ENCODE measurements around the gene GMPR2. TPM values are rescaled to one million over a fixed set of nuclear protein-coding genes. Genes with fewer than 3 reads are reported as not detected.

The GMPR2 gene
- total and polyA plus RNA-seq, 2 of the 13 experiments (the other 11 are each of a cell fraction or from before 2014, with no cell fraction given), result 210 to 273 TPM

DNA sequence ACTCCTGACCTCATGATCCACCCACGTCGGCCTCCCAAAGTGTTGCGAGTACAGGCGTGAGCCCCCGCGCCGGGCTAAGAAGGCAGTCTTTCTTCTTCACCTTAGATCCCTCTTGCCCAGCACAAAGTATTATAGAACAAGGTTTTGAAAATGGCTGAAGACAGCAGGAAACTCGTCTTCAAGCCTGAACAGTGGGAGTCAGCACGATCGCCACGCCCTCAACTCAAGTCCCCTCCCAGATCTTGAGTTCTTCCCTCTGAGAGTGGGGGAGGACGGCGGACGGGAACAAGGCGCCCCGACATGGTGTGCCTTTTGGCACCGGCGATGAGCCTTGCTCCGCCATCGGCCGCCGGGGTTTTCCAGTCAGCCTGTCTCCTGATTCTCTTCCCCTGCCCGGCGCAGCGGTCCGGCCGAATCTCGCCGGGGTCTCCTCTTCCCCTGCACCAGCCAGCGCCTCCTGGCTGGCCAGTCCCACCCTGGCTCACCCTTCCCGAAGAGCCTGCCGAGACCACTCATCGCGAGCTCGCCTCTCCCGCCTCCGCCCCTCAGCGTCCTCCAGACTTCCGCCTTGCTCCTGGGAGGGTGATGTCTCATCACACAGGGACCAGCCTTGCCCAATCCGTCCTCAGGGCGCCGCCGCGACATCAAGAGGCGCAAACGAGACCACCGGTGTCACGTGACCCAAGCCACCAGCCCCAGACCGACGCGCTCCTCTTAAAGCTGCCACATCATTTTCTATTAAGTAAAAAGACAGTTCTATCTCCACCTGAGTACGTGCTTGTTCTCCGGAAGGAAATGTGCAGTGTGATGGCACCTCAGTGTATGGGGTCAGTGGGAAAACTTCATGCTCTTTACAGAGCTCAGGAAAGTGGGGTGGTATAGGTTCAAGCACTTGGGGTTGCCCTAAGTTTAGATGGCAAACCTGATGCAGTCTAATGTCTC is 19.5 kb upstream of the GMPR2 start, which contains the start of gene CHMP4A (continued):
- TF ChIP-seq, protein P1, sequence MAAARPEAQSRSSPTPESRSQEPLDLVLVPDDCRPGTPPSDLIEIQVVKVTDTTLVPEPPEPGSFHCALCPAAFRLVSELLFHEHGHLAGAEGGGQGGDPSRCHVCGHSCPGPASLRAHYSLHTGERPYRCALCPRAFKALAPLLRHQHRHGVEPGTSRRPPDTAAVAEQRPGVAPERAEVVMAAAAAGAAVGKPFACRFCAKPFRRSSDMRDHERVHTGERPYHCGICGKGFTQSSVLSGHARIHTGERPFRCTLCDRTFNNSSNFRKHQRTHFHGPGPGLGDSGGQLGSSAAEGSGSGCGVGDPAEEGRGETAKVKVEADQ (CRISPR knock-in tag; IDR thresholded peaks at IDR 0.05; ENCODE audit: borderline replicate concordance), result peak; percentile 98
- TF ChIP-seq MLXIP (CRISPR knock-in tag; IDR thresholded peaks at IDR 0.05; ENCODE audit: borderline replicate concordance) (no peak), ZNF850 (CRISPR knock-in tag; conservative IDR thresholded peaks at IDR 0.05) (no peak), ZNF691 (CRISPR knock-in tag; IDR thresholded peaks at IDR 0.05; ENCODE audit: borderline replicate concordance, low read depth) (peak; percentile 99), ZKSCAN5 (CRISPR knock-in tag; IDR thresholded peaks at IDR 0.05) (peak; percentile 82), CC2D1A (CRISPR knock-in tag; IDR thresholded peaks at IDR 0.05) (peak; percentile 90; the same call in 1 of the 2 replicates), ZNF251 (CRISPR knock-in tag; IDR thresholded peaks at IDR 0.05) (0 out of 2 replicates have a peak, but pooled peaks have one; percentile 24), ZBTB25 (CRISPR knock-in tag; IDR thresholded peaks at IDR 0.05) (peak; percentile 97), ZNF597 (CRISPR knock-in tag; IDR thresholded peaks at IDR 0.05) (no peak), FOXC1 (CRISPR knock-in tag; IDR thresholded peaks at IDR 0.05; ENCODE audit: borderline replicate concordance) (no peak), ZNF407 (CRISPR knock-in tag; IDR thresholded peaks at IDR 0.05; ENCODE audit: not compliant biosample characterization) (peak; percentile 98)
